HEK293T (cell line): ENCODE measurements around the gene RANBP3L.

Source experiments
- BHLHE40 ChIP-seq: fragments of 450-650 bp; IDR thresholded peaks from 2 replicates; pipeline ENCODE4 v1.6.1; 2016; ENCODE audit warnings: mild to moderate bottlenecking, moderate library complexity, borderline replicate concordance
- FOXM1 ChIP-seq: fragments of 450-650 bp; IDR thresholded peaks from 2 replicates; pipeline ENCODE4 v1.6.1; 2017; ENCODE audit warnings: mild to moderate bottlenecking, borderline replicate concordance
- HDGF ChIP-seq: fragments of 450-650 bp; IDR thresholded peaks from 2 replicates; pipeline ENCODE4 v1.6.1; 2017; ENCODE audit warnings: antibody characterized with exemption, borderline replicate concordance
- LEF1 ChIP-seq: fragments of 450-650 bp; IDR thresholded peaks from 2 replicates; pipeline ENCODE4 v1.6.1; 2017; ENCODE audit warnings: mild to moderate bottlenecking, borderline replicate concordance
- SP1 ChIP-seq: fragments of 450-650 bp; IDR thresholded peaks from 2 replicates; pipeline ENCODE4 v1.6.1; 2017

DNA sequence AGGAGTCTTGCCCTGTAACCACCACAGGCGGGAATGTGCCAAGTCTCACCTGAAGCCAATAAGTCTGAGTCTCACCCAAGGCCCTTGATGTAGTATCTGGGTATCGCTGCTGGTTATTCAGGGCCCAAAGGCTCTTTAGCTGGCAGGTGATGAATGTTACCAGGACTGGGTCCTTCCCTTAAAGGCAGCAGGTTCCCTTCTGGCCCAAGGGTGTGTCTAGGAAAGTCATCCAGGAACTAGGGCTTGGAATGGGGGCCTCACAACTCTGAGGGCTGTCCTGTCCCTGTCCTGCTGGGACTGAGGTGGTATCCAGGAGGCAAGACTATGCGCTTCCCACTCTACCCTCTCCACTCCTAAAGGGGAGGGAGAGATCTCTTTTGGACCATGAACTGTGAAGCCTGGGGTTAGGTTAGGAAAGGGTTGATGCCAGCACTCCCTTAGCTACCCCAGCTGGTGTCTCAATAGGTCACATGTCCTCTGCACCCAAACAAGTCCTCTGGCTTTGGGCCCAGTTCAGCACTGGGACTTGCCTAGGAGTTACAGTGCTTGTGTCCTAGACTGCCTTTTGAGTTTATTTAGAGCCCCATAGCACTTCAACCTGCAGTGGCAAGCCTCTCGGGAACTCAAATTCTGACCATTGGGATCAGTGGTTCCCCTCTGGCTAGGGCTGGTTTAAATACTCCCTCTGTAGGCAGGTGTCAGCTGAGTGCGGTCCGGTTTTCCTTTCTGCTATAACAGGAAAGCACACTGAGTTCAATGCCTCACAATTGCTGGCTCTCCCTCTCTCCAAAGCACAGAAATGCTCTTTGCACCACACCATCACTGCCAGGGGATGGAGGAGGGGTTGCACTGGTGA is 22.5 kb upstream of the RANBP3L start:
- TF ChIP-seq FOXM1 (no peak), BHLHE40 (no peak), HDGF (no peak), LEF1 (no peak), SP1 (no peak)
